Endothelial cell of umbilical vein (primary cell): ENCODE measurements around the gene GAPVD1. TPM values are rescaled to one million over a fixed set of nuclear protein-coding genes. Genes with fewer than 3 reads are reported as not detected.

Experiments
- BruUV-seq: library from RNA; stranded (reverse); fragments of 400-500 nt; replicated peaks from 2 replicates; lab custom pipeline; 2021; lab: Mats Ljungman, UMichigan
- CTCF ChIA-PET: fragments of 300-600, 350-600 bp; sonication (Branson Sonifier 250); formaldehyde crosslinking; loops from one replicate; lab custom pipeline; 2021; ENCODE audit warnings: antibody characterized with exemption, inconsistent platforms; lab: Charles Lee
- POLR2A ChIA-PET: fragments of 300-600, 350-600 bp; sonication (Branson Sonifier 250); formaldehyde crosslinking; loops from one replicate; lab custom pipeline; 2021; ENCODE audit warnings: antibody characterized with exemption, inconsistent platforms; lab: Charles Lee
- DNase-seq: peaks from one replicate; pipeline ENCODE4 v3.0.0-alpha.2; 2011; ENCODE audit warnings: low read depth, low spot score
- FAIRE-seq: peaks from 2 replicates; lab custom pipeline; 2011; peaks lifted over from hg19 to GRCh38; lab: Jason Lieb, UNC
- H2AFZ ChIP-seq: 2 replicates; pipeline ENCODE4 v1.6.0; 2012; ENCODE audit warnings: low read depth, low read length, control low read depth, inconsistent platforms
- H3K27ac ChIP-seq: 2 replicates; pipeline ENCODE4 v1.5.1; 2011; ENCODE audit warnings: low read depth, mild to moderate bottlenecking, control low read depth, low read length, moderate library complexity; ENCODE audit not compliant: insufficient read depth
- H3K27me3 ChIP-seq, 2 experiments: 2 replicates each; pipeline versions ENCODE4 v1.6.0 to v1.6.1; 2011; ENCODE audit warnings: low read length in 2 of 2, mixed read lengths in 1 of 2; ENCODE audit not compliant: control insufficient read depth in 2 of 2, insufficient read depth in 2 of 2
- H3K36me3 ChIP-seq, 2 experiments: 2 replicates in 1 of 2; 3 replicates in 1 of 2; pipeline ENCODE4 v1.5.1; 2011; ENCODE audit warnings: low read length in 2 of 2, mild to moderate bottlenecking in 1 of 2, moderate library complexity in 1 of 2; ENCODE audit not compliant: control insufficient read depth in 2 of 2, insufficient read depth in 2 of 2; ENCODE audit errors: extremely low read depth in 1 of 2
- H3K4me1 ChIP-seq: 3 replicates; pipeline ENCODE4 v1.5.1; 2011; ENCODE audit warnings: mild to moderate bottlenecking, low read length; ENCODE audit not compliant: control insufficient read depth, insufficient read depth; ENCODE audit errors: extremely low read depth
- H3K4me2 ChIP-seq: 2 replicates; pipeline ENCODE4 v1.6.1; 2011; ENCODE audit warnings: low read length, control low read depth, mixed read lengths; ENCODE audit not compliant: insufficient read depth
- H3K4me3 ChIP-seq, 3 experiments: fragments of 200-600 bp in 1 of 3; sonication (generic), shearing (Covaris generic) in 1 of 3; replicated peaks in 1 of 3; 2 replicates each; pipeline ENCODE4 v1.5.1; 2011 to 2016; ENCODE audit warnings: control low read depth in 3 of 3, low read length in 3 of 3, mild to moderate bottlenecking in 2 of 3, inconsistent platforms in 1 of 3, low read depth in 1 of 3, moderate library complexity in 1 of 3; ENCODE audit not compliant: insufficient read depth in 1 of 3
- H3K79me2 ChIP-seq: 2 replicates; pipeline ENCODE4 v1.6.0; 2012; ENCODE audit warnings: low read length, inconsistent platforms; ENCODE audit not compliant: control insufficient read depth, insufficient read depth
- H3K9ac ChIP-seq: replicated peaks from 2 replicates; pipeline ENCODE3; 2011; ENCODE audit warnings: low read length, control low read depth; ENCODE audit not compliant: insufficient read depth; ENCODE audit errors: extremely low read depth
- H3K9me1 ChIP-seq: replicated peaks from 3 replicates; pipeline ENCODE4 v1.6.0; 2011; ENCODE audit warnings: mild to moderate bottlenecking, low read length; ENCODE audit not compliant: control insufficient read depth, insufficient read depth; ENCODE audit errors: extremely low read depth
- H3K9me3 ChIP-seq: replicated peaks from 2 replicates; pipeline ENCODE4 v1.5.1; 2012; ENCODE audit warnings: low read length, inconsistent platforms; ENCODE audit not compliant: control insufficient read depth, insufficient read depth
- H4K20me1 ChIP-seq: replicated peaks from 2 replicates; pipeline ENCODE3; 2011; ENCODE audit warnings: mild to moderate bottlenecking, low read length; ENCODE audit not compliant: control insufficient read depth, insufficient read depth; ENCODE audit errors: extremely low read depth
- CTCF ChIP-seq, 2 donors: IDR thresholded peaks; 1 replicate in 1 of 2; 2 replicates in 1 of 2; pipeline ENCODE4 v1.5.1; 2011; ENCODE audit warnings: low read length in 2 of 2, mild to moderate bottlenecking in 2 of 2, moderate library complexity in 2 of 2, control low read depth in 1 of 2, inconsistent platforms in 1 of 2, low read depth in 1 of 2; ENCODE audit not compliant: insufficient read depth in 1 of 2; ENCODE audit errors: extremely low read depth in 1 of 2
- EZH2 ChIP-seq: IDR thresholded peaks from 2 replicates; pipeline ENCODE4 v1.6.1; 2012; ENCODE audit warnings: borderline replicate concordance, low read depth, mild to moderate bottlenecking, moderate library complexity, low read length, inconsistent platforms; ENCODE audit not compliant: severe bottlenecking
- FOS ChIP-seq: IDR thresholded peaks from 2 replicates; pipeline ENCODE4 v1.6.1; 2011; ENCODE audit warnings: mild to moderate bottlenecking, low read length, moderate library complexity, borderline replicate concordance; ENCODE audit not compliant: insufficient read depth
- GATA2 ChIP-seq: IDR thresholded peaks from 2 replicates; pipeline ENCODE4 v1.7.0; 2011; ENCODE audit warnings: low read depth, mild to moderate bottlenecking, moderate library complexity, mixed read lengths, low read length; ENCODE audit not compliant: insufficient read length, insufficient read depth
- JUN ChIP-seq: IDR thresholded peaks from 2 replicates; pipeline ENCODE4 v1.6.1; 2011; ENCODE audit warnings: borderline replicate concordance, low read depth; ENCODE audit not compliant: insufficient read length, insufficient read depth
- MAX ChIP-seq: IDR thresholded peaks from 2 replicates; pipeline ENCODE4 v1.6.1; 2011; ENCODE audit not compliant: insufficient read depth, insufficient read length
- MYC ChIP-seq: IDR thresholded peaks from one replicate; pipeline ENCODE4 v1.6.1; 2011; ENCODE audit warnings: mild to moderate bottlenecking, low read depth, low read length
- POLR2A ChIP-seq: IDR thresholded peaks from 2 replicates; pipeline ENCODE4 v1.6.1; 2012; ENCODE audit warnings: low read depth, mild to moderate bottlenecking, control low read depth, low read length
- POLR2AphosphoS5 ChIP-seq: IDR thresholded peaks from 2 replicates; pipeline ENCODE4 v1.6.1; 2012; ENCODE audit warnings: low read depth, mild to moderate bottlenecking, control low read depth, low read length, moderate library complexity; ENCODE audit not compliant: insufficient read depth
- dilution Hi-C: fragments of 300-500 bp; cut with MboI; formaldehyde crosslinking; loops from one replicate; pipeline ENCODE4 v1.15.0; 2019; ENCODE audit warnings: low sequenced_read_pairs; ENCODE audit not compliant: extremely low pct_ligation_motif_present
- intact Hi-C: fragments of 100-400 bp; cut with micrococcal nuclease; formaldehyde crosslinking; loops from one replicate; pipeline ENCODE4 v1.10.0; 2022
- polyA plus RNA-seq, 4 experiments: library from polyadenylated mRNA; depleted of rRNA in 3 of 4; stranded (reverse) in 3 of 4; unstranded in 1 of 4; fragments of >200 nt; gene quantifications; 2 replicates each; pipeline versions ENCODE4 v1.2.1 to v1.2.3, GENCODE V29; 2011 to 2012; ENCODE audit warnings: missing spikeins in 1 of 4
- total RNA-seq: library from RNA; stranded (reverse); gene quantifications from 2 replicates; pipeline ENCODE4 v1.2.3, GENCODE V29; 2021

The GAPVD1 gene
- total and polyA plus RNA-seq, 2 donors (not counting 3 experiments of a cell fraction or from before 2014, with no cell fraction given): 10.7 to 53.2 TPM

- H3K4me2 ChIP-seq: no peak overlapping the region
- H3K9me1 ChIP-seq: no peaks in the 10 kb centered on the region
- H3K4me1 ChIP-seq: no peaks in the 10 kb centered on the region
- H3K27ac ChIP-seq: no peak overlapping the region
- H2AFZ ChIP-seq: no peak overlapping the region
- peaks cover 3 to 6% of the 10 kb centered on the region in 2 experiments for H3K36me3 ChIP-seq
- dilution Hi-C loops: no loop called here
- TF ChIP-seq JUN (no peak), MAX (no peak), CTCF (IDR thresholded peaks at IDR 0.05; ENCODE audit: extremely low read depth in 1 of 2, insufficient read depth in 1 of 2, low read depth in 1 of 2, low read length in 2 of 2) (no peak), POLR2AphosphoS5 (no peak), FOS (no peak), MYC (no peak), GATA2 (no peak), POLR2A (no peak), EZH2 (no peak)
- H4K20me1 ChIP-seq: no peaks in the 10 kb centered on the region
- intact Hi-C loops: no loop called here
- DNase-seq (no peak), FAIRE-seq (no peak)
- peaks cover 6% of the 10 kb centered on the region for H3K79me2 ChIP-seq
- no peaks in the 10 kb centered on the region for H3K27me3 ChIP-seq
- no peak overlapping the region for H3K9ac ChIP-seq
- CTCF ChIA-PET: no interaction called here
- no TSS peak for BruUV-seq
- POLR2A ChIA-PET: no interaction called here
- no peak overlapping the region for H3K4me3 ChIP-seq
- H3K9me3 ChIP-seq: no peaks in the 10 kb centered on the region
Measured at GRCh38 chr9:125297917-125298316, 36.3 kb downstream of the GAPVD1 start.
